Thoracic aorta (tissue), 2 donors: ENCODE results near the gene TYROBP. TPM values are rescaled to one million over a fixed set of nuclear protein-coding genes. Genes with fewer than 3 reads are reported as not detected.

Experiments
- ATAC-seq: fragments of 150-250 bp; one replicate; pipeline ENCODE4 v1.8.0; 2017; ENCODE audit warnings: low read depth; ENCODE audit not compliant: insufficient number of reproducible peaks, low FRiP score
- DNase-seq: peaks from one replicate; pipeline ENCODE4 v3.0.0-alpha.2; 2020; ENCODE audit warnings: low spot score
- H3K27ac ChIP-seq, 2 donors: fragments of 200-600 bp; sonication (generic); 1 replicate in 1 of 2; 2 replicates in 1 of 2; pipeline ENCODE4 v1.5.1; 2016; ENCODE audit warnings: mild to moderate bottlenecking in 2 of 2, moderate library complexity in 2 of 2
- H3K27me3 ChIP-seq: fragments of 200-600 bp; sonication (generic); replicated peaks from 2 replicates; pipeline ENCODE4 v1.6.0; 2016; ENCODE audit warnings: mild to moderate bottlenecking; ENCODE audit not compliant: insufficient read depth
- H3K36me3 ChIP-seq: fragments of 200-600 bp; sonication (generic); one replicate; pipeline ENCODE4 v1.5.1; 2016
- H3K4me1 ChIP-seq, 2 donors: fragments of 200-600 bp; sonication (generic); 1 replicate in 1 of 2; 2 replicates in 1 of 2; pipeline versions ENCODE4 v1.5.1 to v1.6.0; 2016; ENCODE audit warnings: low read depth in 2 of 2, mild to moderate bottlenecking in 1 of 2; ENCODE audit not compliant: control insufficient read depth in 1 of 2
- H3K4me3 ChIP-seq: fragments of 200-600 bp; sonication (generic); 2 replicates; pipeline ENCODE4 v1.5.1; 2016; ENCODE audit warnings: mild to moderate bottlenecking
- H3K9me3 ChIP-seq: fragments of 200-600 bp; sonication (generic); 2 replicates; pipeline ENCODE4 v1.5.1; 2016
- total RNA-seq, 2 donors: library from RNA; depleted of rRNA; stranded (reverse); fragments of >200 nt; gene quantifications; one replicate each; pipeline versions ENCODE4 v1.1.0 to v1.2.3, GENCODE V29; 2016
- TF ChIP-seq, protein P1 (sequence below): fragments of 200-600 bp; sonication (generic); IDR thresholded peaks from one replicate; pipeline ENCODE4 v1.5.1; 2019; ENCODE audit warnings: antibody characterized with exemption

The TYROBP gene
- total RNA-seq, 2 donors from 2014 or later: 155 to 247 TPM

DNA sequence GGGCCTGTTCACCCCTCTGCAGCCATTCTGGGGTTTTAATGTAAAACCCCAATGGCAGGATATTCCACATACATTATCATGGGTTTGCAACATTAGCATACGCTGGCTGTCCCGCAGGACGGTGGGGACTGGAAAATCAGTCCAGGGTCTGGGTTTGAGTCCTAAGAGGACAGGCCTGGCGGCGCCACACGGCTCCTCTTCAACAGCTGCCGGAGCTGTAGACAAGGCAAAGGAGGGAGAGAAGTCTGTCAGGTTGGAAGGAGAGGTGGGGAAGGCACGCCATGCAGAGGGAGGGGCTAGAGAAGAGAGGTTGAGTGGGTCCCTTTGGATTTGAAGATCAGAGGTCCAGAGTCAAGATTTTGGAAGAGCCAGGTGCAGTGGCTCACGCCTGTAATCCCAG, 19.7 kb downstream of the TYROBP start:
- no peak overlapping the region for H3K27ac ChIP-seq
- ATAC-seq (no peak), DNase-seq (no peak)
- H3K4me1 ChIP-seq: no peaks in the 10 kb centered on the region
- no peak overlapping the region for H3K4me3 ChIP-seq
- TF ChIP-seq, protein P1, sequence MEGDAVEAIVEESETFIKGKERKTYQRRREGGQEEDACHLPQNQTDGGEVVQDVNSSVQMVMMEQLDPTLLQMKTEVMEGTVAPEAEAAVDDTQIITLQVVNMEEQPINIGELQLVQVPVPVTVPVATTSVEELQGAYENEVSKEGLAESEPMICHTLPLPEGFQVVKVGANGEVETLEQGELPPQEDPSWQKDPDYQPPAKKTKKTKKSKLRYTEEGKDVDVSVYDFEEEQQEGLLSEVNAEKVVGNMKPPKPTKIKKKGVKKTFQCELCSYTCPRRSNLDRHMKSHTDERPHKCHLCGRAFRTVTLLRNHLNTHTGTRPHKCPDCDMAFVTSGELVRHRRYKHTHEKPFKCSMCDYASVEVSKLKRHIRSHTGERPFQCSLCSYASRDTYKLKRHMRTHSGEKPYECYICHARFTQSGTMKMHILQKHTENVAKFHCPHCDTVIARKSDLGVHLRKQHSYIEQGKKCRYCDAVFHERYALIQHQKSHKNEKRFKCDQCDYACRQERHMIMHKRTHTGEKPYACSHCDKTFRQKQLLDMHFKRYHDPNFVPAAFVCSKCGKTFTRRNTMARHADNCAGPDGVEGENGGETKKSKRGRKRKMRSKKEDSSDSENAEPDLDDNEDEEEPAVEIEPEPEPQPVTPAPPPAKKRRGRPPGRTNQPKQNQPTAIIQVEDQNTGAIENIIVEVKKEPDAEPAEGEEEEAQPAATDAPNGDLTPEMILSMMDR: no peak
- peaks cover 10% of the 10 kb centered on the region for H3K36me3 ChIP-seq
- no peaks in the 10 kb centered on the region for H3K9me3 ChIP-seq
- no peaks in the 10 kb centered on the region for H3K27me3 ChIP-seq

DNA sequence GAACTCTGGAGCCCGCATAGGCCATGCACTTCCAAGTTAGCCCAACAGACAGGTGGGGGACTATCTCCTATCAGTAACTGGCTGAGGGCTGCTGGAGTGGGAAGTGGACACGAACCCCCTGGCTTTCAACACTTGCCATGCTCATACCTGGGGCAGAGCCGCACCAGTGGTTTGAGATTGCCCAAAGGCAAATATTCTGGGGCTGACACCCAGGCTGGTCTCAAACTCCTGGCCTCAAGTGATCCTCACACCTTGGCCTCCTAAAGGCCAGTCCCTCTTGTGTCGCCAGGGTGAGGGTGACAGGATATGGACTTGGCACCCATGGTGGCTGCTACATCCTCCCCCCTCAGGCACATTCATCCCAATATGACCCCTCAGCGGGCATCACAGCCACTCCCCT, 20.9 kb downstream of the TYROBP start:
- DNase-seq: no peak
- H3K4me3 ChIP-seq: no peak overlapping the region
- H3K27ac ChIP-seq: no peak overlapping the region
- no peaks in the 10 kb centered on the region for H3K27me3 ChIP-seq
- H3K4me1 ChIP-seq: no peaks in the 10 kb centered on the region
- TF ChIP-seq, protein P1: no peak
- H3K9me3 ChIP-seq: no peaks in the 10 kb centered on the region
- no peak for ATAC-seq
- H3K36me3 ChIP-seq: peaks cover 10% of the 10 kb centered on the region

DNA sequence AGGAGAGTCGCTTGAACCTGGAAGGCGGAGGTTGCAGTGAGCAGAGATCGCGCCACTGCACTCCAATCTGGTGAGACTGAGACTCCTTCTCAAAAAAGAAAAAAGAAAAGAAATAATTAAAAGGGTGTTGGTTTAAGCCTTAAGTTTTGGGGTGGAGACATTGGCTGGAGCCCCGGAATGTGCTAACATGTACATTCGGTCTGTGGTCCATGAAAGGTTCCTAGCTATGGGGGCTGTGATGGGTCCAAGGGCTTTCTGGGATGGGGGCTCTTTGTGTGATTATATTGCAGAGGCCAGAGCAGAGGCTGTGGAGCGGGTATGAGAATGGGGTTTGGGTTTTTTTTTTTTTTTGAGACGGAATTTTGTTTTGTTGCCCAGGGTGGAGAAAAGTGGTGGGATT, 22.2 kb downstream of the TYROBP start:
- Histone ChIP-seq H3K27me3 (no peaks in the 10 kb centered on the region), H3K9me3 (no peaks in the 10 kb centered on the region), H3K4me3 (no peak overlapping the region), H3K27ac (no peak overlapping the region), H3K36me3 (peaks cover 10% of the 10 kb centered on the region), H3K4me1 (no peaks in the 10 kb centered on the region)
- ATAC-seq (no peak), DNase-seq (no peak)
- TF ChIP-seq, protein P1: no peak

DNA sequence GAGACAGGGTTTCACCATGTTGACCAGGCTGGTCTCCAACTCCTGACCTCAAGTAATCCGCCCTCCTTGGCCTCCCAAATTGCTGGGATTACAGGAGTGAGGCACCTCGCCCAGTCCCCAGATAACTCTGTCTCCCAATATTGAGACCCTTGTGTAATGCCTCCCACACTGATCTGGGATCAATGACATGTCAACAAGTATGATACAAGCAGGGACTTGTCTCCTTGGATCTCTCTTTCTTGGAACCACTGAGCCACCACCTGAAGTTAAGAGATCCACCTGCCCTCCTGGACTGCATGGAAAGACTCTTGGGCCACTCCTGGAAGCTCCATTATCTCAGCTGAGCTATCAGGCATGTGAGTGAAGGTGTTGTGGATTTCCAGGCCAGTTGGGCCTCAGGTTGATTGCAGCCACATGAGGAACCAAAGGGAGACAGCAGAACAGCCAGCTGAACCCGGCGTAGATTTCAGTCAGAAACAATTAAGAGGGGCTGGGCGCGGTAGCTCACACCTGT, 22.8 kb downstream of the TYROBP start:
- H3K9me3 ChIP-seq: no peaks in the 10 kb centered on the region
- no peak for DNase-seq
- no peaks in the 10 kb centered on the region for H3K27me3 ChIP-seq
- no peak overlapping the region for H3K4me3 ChIP-seq
- TF ChIP-seq, protein P1: no peak
- no peak for ATAC-seq
- H3K27ac ChIP-seq: no peak overlapping the region
- peaks cover 10% of the 10 kb centered on the region for H3K36me3 ChIP-seq
- no peaks in the 10 kb centered on the region for H3K4me1 ChIP-seq

DNA sequence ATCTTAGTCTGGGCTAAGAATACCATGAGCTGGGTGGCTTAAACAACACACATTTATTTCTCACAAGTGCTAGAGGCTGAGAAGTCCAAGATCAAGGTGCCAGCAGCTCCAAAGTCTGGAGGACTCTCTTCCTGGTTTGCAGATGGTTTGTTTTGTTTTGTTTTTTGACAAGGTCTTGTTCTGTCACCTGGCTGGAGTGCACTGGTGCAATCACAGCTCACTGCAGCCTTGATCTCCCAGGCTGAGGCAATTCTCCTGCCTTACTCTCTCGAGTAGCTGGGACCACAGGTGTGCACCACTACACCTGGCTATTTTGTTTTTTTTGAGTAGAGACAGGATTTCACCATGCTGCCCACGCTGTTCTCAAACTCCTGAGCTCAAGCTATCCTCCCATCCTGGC, 24.2 kb downstream of the TYROBP start:
- Histone ChIP-seq H3K27me3 (no peaks in the 10 kb centered on the region), H3K4me3 (no peak overlapping the region), H3K36me3 (peaks cover 10% of the 10 kb centered on the region), H3K4me1 (no peaks in the 10 kb centered on the region), H3K9me3 (no peaks in the 10 kb centered on the region), H3K27ac (no peak overlapping the region)
- TF ChIP-seq, protein P1: no peak
- ATAC-seq: no peak
- DNase-seq: no peak
